Natural killer cell (primary cell): Measurements from ENCODE around the gene CTSH. TPM values are rescaled to one million over a fixed set of nuclear protein-coding genes. Genes with fewer than 3 reads are reported as not detected.
A peak's percentile ranks its signal among the peaks of the same experiment; 100 is the strongest.

Experiments
- ATAC-seq, 3 donors: fragments of 150-1000 bp in 2 of 3; fragments of 200-7000 bp in 1 of 3; cut with Tn5 transposase; 1 replicate in 1 of 3; 2 replicates in 2 of 3; pipeline ENCODE4 v1.10.0; 2021; ENCODE audit warnings: mild to moderate bottlenecking in 2 of 3, moderate library complexity in 2 of 3
- DNase-seq, 2 donors: peaks; one replicate each; pipeline versions ENCODE4 v3.0.0 to v3.0.0-alpha.2; 2013 to 2021; ENCODE audit warnings: mixed read lengths in 1 of 2
- H3K27ac ChIP-seq: one replicate; pipeline ENCODE4 v1.5.1; 2013; ENCODE audit warnings: mild to moderate bottlenecking, low read length
- H3K27me3 ChIP-seq: one replicate; pipeline ENCODE4 v1.6.1; 2013; ENCODE audit warnings: low read length; ENCODE audit not compliant: control insufficient read depth, insufficient read depth
- H3K36me3 ChIP-seq: one replicate; pipeline ENCODE4 v1.6.1; 2013; ENCODE audit warnings: low read length; ENCODE audit not compliant: control insufficient read depth, insufficient read depth
- H3K4me1 ChIP-seq: one replicate; pipeline ENCODE4 v1.6.1; 2013; ENCODE audit warnings: low read length; ENCODE audit not compliant: control insufficient read depth, insufficient read depth
- H3K4me3 ChIP-seq: one replicate; pipeline ENCODE4 v1.5.1; 2013; ENCODE audit warnings: low read length
- H3K9me3 ChIP-seq: one replicate; pipeline ENCODE4 v1.6.1; 2013; ENCODE audit warnings: low read length; ENCODE audit not compliant: control insufficient read depth, insufficient read depth
- H3K27ac Mint-ChIP-seq, 2 donors: one replicate each; pipeline ENCODE4 v1.8.0; 2022; ENCODE audit warnings: mild to moderate bottlenecking in 2 of 2, mixed read lengths in 2 of 2, moderate library complexity in 1 of 2
- H3K27me3 Mint-ChIP-seq, 2 donors: one replicate each; pipeline ENCODE4 v1.8.0; 2022; ENCODE audit warnings: low read depth in 2 of 2, mixed read lengths in 2 of 2
- H3K36me3 Mint-ChIP-seq: one replicate; pipeline ENCODE4 v1.8.0; 2022; ENCODE audit warnings: mixed read lengths
- H3K4me1 Mint-ChIP-seq, 2 donors: one replicate each; pipeline ENCODE4 v1.8.0; 2022; ENCODE audit warnings: mixed read lengths in 2 of 2
- H3K4me3 Mint-ChIP-seq: one replicate; pipeline ENCODE4 v1.8.0; 2022; ENCODE audit warnings: mild to moderate bottlenecking, moderate library complexity, mixed read lengths
- H3K9me3 Mint-ChIP-seq, 2 donors: one replicate each; pipeline ENCODE4 v1.8.0; 2022; ENCODE audit warnings: mixed read lengths in 2 of 2
- WGBS: methylation state at CpG from one replicate; pipeline ENCODE4 v1.1.7; 2013; ENCODE audit warnings: missing lambda C conversion rate; ENCODE audit not compliant: insufficient coverage; 5-methylcytosine and 5-hydroxymethylcytosine counted together
- intact Hi-C: fragments of 100-400 bp; cut with micrococcal nuclease; formaldehyde crosslinking; loops from one replicate; pipeline ENCODE4 v1.14.2; 2022
- total RNA-seq, 4 donors: library from RNA; stranded (reverse); fragments of 120-200 nt in 1 of 4; gene quantifications; one replicate each; pipeline versions ENCODE4 v1.2.3 to v1.2.4, GENCODE V29; 2013 to 2022
- TF ChIP-seq, protein P1 (sequence below): fragments of 200-600 bp; IDR thresholded peaks from one replicate; pipeline ENCODE4 v1.8.0; 2022; ENCODE audit warnings: antibody characterized with exemption

Gene CTSH
- total RNA-seq, 3 donors from 2014 or later (not counting 1 experiment from before 2014, with no cell fraction given) = 8.8 to 18.1 (median 9.7) TPM

DNA sequence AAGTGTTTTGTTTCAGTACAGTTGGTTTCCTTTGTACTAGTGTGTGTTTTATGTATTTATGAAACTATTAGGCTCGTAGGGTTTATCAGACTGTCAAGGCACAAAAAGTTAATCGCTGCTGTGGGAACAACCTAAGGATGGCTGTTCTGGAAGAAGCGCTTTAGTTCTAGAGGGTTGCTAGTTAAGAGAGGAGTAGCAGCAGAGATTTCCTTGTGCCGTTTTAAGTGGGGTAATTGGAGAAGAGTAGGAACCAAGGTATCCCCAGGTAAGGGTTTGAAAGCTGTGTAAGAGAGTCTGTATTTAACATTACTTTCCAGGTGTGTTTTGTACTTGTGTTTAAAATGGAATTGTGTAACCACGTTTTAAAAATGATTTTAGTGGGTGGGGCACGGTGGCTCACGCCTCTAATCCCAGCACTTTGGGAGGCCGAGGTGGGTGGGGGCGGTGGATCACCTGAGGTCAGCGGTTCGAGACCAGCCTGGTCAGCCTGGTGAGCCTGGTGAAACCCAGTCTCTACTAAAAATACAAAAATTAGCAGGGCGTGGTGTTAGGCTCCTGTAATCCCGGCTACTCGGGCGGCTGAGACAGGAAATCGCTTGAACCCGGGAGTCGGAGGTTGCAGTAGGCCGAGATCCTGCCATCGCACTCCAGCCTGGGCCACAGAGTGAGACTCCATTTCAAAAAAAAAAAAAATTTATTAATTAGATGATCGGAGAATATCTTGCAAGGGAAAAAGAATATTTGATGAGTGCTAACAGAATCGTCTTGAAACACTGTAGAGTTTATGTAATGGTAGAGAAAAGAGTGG, 69.5 kb downstream of the CTSH start:
- intact Hi-C loops = no loop called here
- H3K27ac Mint-ChIP-seq = peak overlapping the region; percentile 99 to 100
- H3K4me3 Mint-ChIP-seq = peak overlapping the region; percentile 96
- no peak for ATAC-seq
- WGBS = 59% methylated on average over 22 of the region's 22 CpGs
- peak in 1 of 2 donors; percentile 22 for DNase-seq
- peaks cover 6% of the 10 kb centered on the region for H3K36me3 Mint-ChIP-seq
- no peaks in the 10 kb centered on the region for H3K9me3 ChIP-seq
- H3K27me3 ChIP-seq = no peaks in the 10 kb centered on the region
- peak overlapping the region; percentile 98 for H3K27ac ChIP-seq
- no peaks in the 10 kb centered on the region for H3K9me3 Mint-ChIP-seq
- TF ChIP-seq, protein P1, sequence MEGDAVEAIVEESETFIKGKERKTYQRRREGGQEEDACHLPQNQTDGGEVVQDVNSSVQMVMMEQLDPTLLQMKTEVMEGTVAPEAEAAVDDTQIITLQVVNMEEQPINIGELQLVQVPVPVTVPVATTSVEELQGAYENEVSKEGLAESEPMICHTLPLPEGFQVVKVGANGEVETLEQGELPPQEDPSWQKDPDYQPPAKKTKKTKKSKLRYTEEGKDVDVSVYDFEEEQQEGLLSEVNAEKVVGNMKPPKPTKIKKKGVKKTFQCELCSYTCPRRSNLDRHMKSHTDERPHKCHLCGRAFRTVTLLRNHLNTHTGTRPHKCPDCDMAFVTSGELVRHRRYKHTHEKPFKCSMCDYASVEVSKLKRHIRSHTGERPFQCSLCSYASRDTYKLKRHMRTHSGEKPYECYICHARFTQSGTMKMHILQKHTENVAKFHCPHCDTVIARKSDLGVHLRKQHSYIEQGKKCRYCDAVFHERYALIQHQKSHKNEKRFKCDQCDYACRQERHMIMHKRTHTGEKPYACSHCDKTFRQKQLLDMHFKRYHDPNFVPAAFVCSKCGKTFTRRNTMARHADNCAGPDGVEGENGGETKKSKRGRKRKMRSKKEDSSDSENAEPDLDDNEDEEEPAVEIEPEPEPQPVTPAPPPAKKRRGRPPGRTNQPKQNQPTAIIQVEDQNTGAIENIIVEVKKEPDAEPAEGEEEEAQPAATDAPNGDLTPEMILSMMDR = no peak
- peaks cover 4% of the 10 kb centered on the region for H3K36me3 ChIP-seq
- peaks cover 40% of the 10 kb centered on the region for H3K4me1 ChIP-seq
- H3K4me3 ChIP-seq = peak overlapping the region; percentile 92
- H3K27me3 Mint-ChIP-seq = no peaks in the 10 kb centered on the region
- peaks cover 52 to 53% of the 10 kb centered on the region in 2 donors for H3K4me1 Mint-ChIP-seq

DNA sequence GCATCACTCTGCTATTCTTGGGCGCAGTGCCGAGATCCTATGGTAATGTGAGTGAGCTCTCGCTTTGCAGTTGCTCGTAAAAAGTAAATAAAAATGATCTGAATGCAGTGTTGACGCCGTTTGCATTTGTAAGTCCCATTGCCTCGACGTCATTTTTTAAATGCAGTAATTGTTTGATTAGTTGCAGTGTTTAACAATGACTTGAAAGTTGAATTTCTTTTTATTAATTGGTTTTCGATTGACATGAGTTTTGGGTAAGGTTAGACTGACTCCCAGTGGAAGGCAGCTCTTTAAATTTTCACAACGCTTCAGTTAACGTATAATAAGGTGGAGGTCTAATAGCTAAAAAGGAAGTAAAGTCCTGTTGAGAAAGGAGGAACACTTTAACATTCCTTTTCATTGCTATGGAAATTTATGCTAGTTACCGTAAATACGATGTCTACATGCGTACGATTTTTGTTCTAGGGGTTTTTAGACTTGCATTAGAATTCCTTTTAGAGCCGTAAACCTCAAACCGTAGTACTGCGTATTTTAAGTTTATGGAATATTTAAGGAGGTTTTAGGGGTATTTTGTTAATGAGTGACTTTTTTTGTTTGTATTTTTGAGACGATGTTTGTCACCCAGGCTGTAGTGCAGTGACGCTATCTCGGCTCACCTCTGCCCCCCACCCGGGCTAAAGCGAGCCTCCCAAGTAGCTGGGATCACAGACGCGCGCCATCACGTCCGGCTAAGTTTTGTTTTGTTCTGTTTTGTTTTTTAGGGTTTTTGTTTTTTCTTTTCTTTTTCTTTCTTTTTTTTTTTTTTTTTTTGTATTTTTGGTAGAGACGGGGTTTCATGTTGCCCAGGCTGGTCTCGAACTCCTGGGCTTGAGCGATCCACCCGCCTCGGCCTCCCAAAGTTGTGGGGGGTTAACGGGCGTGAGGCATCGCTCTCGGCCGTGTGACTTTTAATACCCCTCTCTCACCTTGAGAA, 70.8 kb downstream of the CTSH start:
- Mint-ChIP-seq H3K9me3 (no peaks in the 10 kb centered on the region), H3K4me3 (peak overlapping the region; percentile 96), H3K36me3 (peaks cover 6% of the 10 kb centered on the region), H3K27me3 (no peaks in the 10 kb centered on the region), H3K27ac (peak overlapping the region; percentile 99 to 100), H3K4me1 (peaks cover 44 to 46% of the 10 kb centered on the region in 2 donors)
- Histone ChIP-seq H3K9me3 (no peaks in the 10 kb centered on the region), H3K4me3 (peak overlapping the region; percentile 92), H3K27ac (peak overlapping the region; percentile 98), H3K4me1 (peaks cover 35% of the 10 kb centered on the region), H3K27me3 (no peaks in the 10 kb centered on the region), H3K36me3 (no peaks in the 10 kb centered on the region)
- DNase-seq = peak; percentile 33 to 63
- intact Hi-C loops = loop anchor here (2.0 kb wide), 1 partner anchor 333 kb away; the partner anchor contains the start of gene PSMA4
- under 1% methylated on average over 23 of the region's 38 CpGs for WGBS
- TF ChIP-seq, protein P1 = no peak
- ATAC-seq = no peak

DNA sequence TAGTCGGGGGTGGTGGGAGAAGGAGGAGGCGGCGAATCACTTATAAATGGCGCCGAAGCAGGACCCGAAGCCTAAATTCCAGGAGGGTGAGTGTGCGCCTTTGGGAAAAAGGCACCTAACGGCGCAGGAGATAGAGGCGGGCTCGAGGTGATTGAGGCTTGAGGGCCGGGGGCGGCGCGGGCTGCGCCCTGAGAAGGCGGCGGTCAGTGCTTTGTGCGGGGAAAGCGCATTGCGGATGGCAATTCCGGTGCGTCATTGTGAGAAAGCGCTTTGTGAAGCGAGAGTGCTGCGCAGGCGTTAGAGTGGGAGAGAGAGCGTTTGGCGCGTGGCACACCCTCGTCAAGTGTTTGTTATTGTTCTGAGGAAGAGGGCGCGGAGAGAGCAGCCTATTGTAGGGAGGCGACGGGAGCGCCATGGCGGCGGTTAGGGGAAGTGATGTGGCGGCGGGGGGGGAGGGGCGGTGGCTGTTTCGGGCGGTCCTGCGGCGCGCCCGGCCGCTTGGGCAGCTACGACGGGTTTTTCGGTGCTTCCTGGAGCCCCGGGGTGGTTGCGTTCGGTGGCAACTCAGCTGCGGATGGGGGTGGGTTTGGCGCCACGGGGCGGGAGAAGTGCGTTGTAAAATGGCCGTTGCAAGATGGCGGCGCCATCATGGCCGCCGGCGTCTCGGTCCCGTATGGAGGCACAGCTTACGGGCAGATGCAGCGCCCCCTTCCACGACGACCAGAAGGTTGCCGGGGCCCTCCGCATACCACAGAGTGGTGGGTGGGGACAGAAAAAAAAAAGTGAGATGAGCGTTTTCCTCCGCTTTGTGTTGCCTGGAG, 71.7 kb downstream of the CTSH start:
- peak overlapping the region; percentile 96 for H3K4me3 Mint-ChIP-seq
- H3K4me3 ChIP-seq = peak overlapping the region; percentile 92
- ATAC-seq = peak; percentile 61 to 82 (median 63)
- WGBS = under 1% methylated on average over 75 of the region's 75 CpGs
- H3K36me3 Mint-ChIP-seq = peaks cover 6% of the 10 kb centered on the region
- no peaks in the 10 kb centered on the region for H3K36me3 ChIP-seq
- no peaks in the 10 kb centered on the region for H3K9me3 Mint-ChIP-seq
- H3K27ac Mint-ChIP-seq = peak overlapping the region; percentile 99 to 100
- no peaks in the 10 kb centered on the region for H3K27me3 Mint-ChIP-seq
- H3K27ac ChIP-seq = peak overlapping the region; percentile 98
- no peaks in the 10 kb centered on the region for H3K27me3 ChIP-seq
- no peaks in the 10 kb centered on the region for H3K9me3 ChIP-seq
- intact Hi-C loops = loop anchor here (2.0 kb wide), 1 partner anchor 332 kb away; the partner anchor contains the start of gene PSMA4
- DNase-seq = peak; percentile 83 to 96
- H3K4me1 ChIP-seq = peaks cover 32% of the 10 kb centered on the region
- H3K4me1 Mint-ChIP-seq = peaks cover 40 to 42% of the 10 kb centered on the region in 2 donors
- TF ChIP-seq, protein P1 = peak; percentile 33
